ENCODE data around the gene KLK11. TPM values are rescaled to one million over a fixed set of nuclear protein-coding genes. Genes with fewer than 3 reads are reported as not detected.
"Not testable (repeated sequence)": the region's sequence is repeated elsewhere in the genome, so short reads cannot be mapped to it uniquely, and the experiment has no call there.

KLK11 gene
- total RNA-seq, 1 donor from 2014 or later: not detected

GRCh38 chr19:51000426-51000825 is 26.0 kb downstream of the KLK11 start:
- H3K4me1 ChIP-seq (ENCODE audit: control insufficient read depth in 3 of 3, insufficient read depth in 3 of 3, low read length in 3 of 3): no peaks in the 10 kb centered on the region
- no peaks in the 10 kb centered on the region for H3K36me3 ChIP-seq (ENCODE audit: control insufficient read depth in 3 of 3, insufficient read depth in 3 of 3, low read length in 3 of 3)
- H3K9ac ChIP-seq (ENCODE audit: low read depth in 1 of 3, low read length in 3 of 3): no peak overlapping the region
- peaks cover 0 to 6% (median 0%) of the 10 kb centered on the region in 3 donors for H3K9me3 ChIP-seq (ENCODE audit: control insufficient read depth in 3 of 3, low read length in 3 of 3)
- H3K27me3 ChIP-seq (ENCODE audit: control insufficient read depth in 3 of 3, insufficient read depth in 3 of 3, low read length in 3 of 3): peaks cover 0 to 27% (median 17%) of the 10 kb centered on the region in 3 donors
- H3K27ac ChIP-seq (ENCODE audit: low read depth, low read length): no peak overlapping the region
- no peak overlapping the region for H3K4me3 ChIP-seq (ENCODE audit: low read length in 3 of 3)

- Histone ChIP-seq H3K9me3 (ENCODE audit: control insufficient read depth in 3 of 3, low read length in 3 of 3) (peaks cover 0 to 6% (median 3%) of the 10 kb centered on the region in 3 donors), H3K9ac (ENCODE audit: low read depth in 1 of 3, low read length in 3 of 3) (no peak overlapping the region), H3K36me3 (ENCODE audit: control insufficient read depth in 3 of 3, insufficient read depth in 3 of 3, low read length in 3 of 3) (no peaks in the 10 kb centered on the region), H3K27me3 (ENCODE audit: control insufficient read depth in 3 of 3, insufficient read depth in 3 of 3, low read length in 3 of 3) (peaks cover 0 to 23% (median 17%) of the 10 kb centered on the region in 3 donors), H3K27ac (ENCODE audit: low read depth, low read length) (no peak overlapping the region), H3K4me3 (ENCODE audit: low read length in 3 of 3) (no peak overlapping the region), H3K4me1 (ENCODE audit: control insufficient read depth in 3 of 3, insufficient read depth in 3 of 3, low read length in 3 of 3) (no peaks in the 10 kb centered on the region)
These were observed 27.7 kb downstream of the KLK11 start for GRCh38 chr19:50998686-50999085.

GRCh38 chr19:50998061-50998460 is 28.4 kb downstream of the KLK11 start:
- no peaks in the 10 kb centered on the region for H3K4me1 ChIP-seq (ENCODE audit: control insufficient read depth in 3 of 3, insufficient read depth in 3 of 3, low read length in 3 of 3)
- peaks cover 0 to 23% (median 17%) of the 10 kb centered on the region in 3 donors for H3K27me3 ChIP-seq (ENCODE audit: control insufficient read depth in 3 of 3, insufficient read depth in 3 of 3, low read length in 3 of 3)
- no peak overlapping the region for H3K27ac ChIP-seq (ENCODE audit: low read depth, low read length)

GRCh38 chr19:50994129-50994528 is 32.3 kb downstream of the KLK11 start:
- no peak overlapping the region for H3K4me3 ChIP-seq (ENCODE audit: low read length in 3 of 3)
- H3K36me3 ChIP-seq (ENCODE audit: control insufficient read depth in 3 of 3, insufficient read depth in 3 of 3, low read length in 3 of 3): no peaks in the 10 kb centered on the region
- H3K9me3 ChIP-seq (ENCODE audit: control insufficient read depth in 3 of 3, low read length in 3 of 3): peaks cover 0 to 3% (median 2%) of the 10 kb centered on the region in 3 donors
- H3K9ac ChIP-seq (ENCODE audit: low read depth in 1 of 3, low read length in 3 of 3): no peak overlapping the region
- no peaks in the 10 kb centered on the region for H3K4me1 ChIP-seq (ENCODE audit: control insufficient read depth in 3 of 3, insufficient read depth in 3 of 3, low read length in 3 of 3)
- H3K27ac ChIP-seq (ENCODE audit: low read depth, low read length): no peak overlapping the region
- H3K27me3 ChIP-seq (ENCODE audit: control insufficient read depth in 3 of 3, insufficient read depth in 3 of 3, low read length in 3 of 3): peaks cover 0 to 8% (median 0%) of the 10 kb centered on the region in 3 donors

More at GRCh38 chr19:50998061-50998460, 28.4 kb downstream of the KLK11 start:
- Histone ChIP-seq H3K9me3 (ENCODE audit: control insufficient read depth in 3 of 3, low read length in 3 of 3) (peaks cover 0 to 6% (median 3%) of the 10 kb centered on the region in 3 donors), H3K9ac (ENCODE audit: low read depth in 1 of 3, low read length in 3 of 3) (no peak overlapping the region), H3K36me3 (ENCODE audit: control insufficient read depth in 3 of 3, insufficient read depth in 3 of 3, low read length in 3 of 3) (no peaks in the 10 kb centered on the region), H3K4me3 (ENCODE audit: low read length in 3 of 3) (no peak overlapping the region)

- no peak overlapping the region for H3K4me3 ChIP-seq (ENCODE audit: low read length in 3 of 3)
- peaks cover 0 to 3% (median 2%) of the 10 kb centered on the region in 3 donors for H3K9me3 ChIP-seq (ENCODE audit: control insufficient read depth in 3 of 3, low read length in 3 of 3)
- H3K36me3 ChIP-seq (ENCODE audit: control insufficient read depth in 3 of 3, insufficient read depth in 3 of 3, low read length in 3 of 3): no peaks in the 10 kb centered on the region
- peaks cover 0 to 5% (median 0%) of the 10 kb centered on the region in 3 donors for H3K27me3 ChIP-seq (ENCODE audit: control insufficient read depth in 3 of 3, insufficient read depth in 3 of 3, low read length in 3 of 3)
- H3K27ac ChIP-seq (ENCODE audit: low read depth, low read length): no peak overlapping the region
- no peak overlapping the region for H3K9ac ChIP-seq (ENCODE audit: low read depth in 1 of 3, low read length in 3 of 3)
- H3K4me1 ChIP-seq (ENCODE audit: control insufficient read depth in 3 of 3, insufficient read depth in 3 of 3, low read length in 3 of 3): no peaks in the 10 kb centered on the region
These were observed 33.8 kb downstream of the KLK11 start for GRCh38 chr19:50992666-50993035.

- not testable (repeated sequence) for H3K9ac ChIP-seq (ENCODE audit: low read depth in 1 of 3, low read length in 3 of 3); H3K4me1 ChIP-seq (ENCODE audit: control insufficient read depth in 3 of 3, insufficient read depth in 3 of 3, low read length in 3 of 3); H3K4me3 ChIP-seq (ENCODE audit: low read length in 3 of 3); H3K9me3 ChIP-seq (ENCODE audit: control insufficient read depth in 3 of 3, low read length in 3 of 3); H3K27ac ChIP-seq (ENCODE audit: low read depth, low read length); H3K36me3 ChIP-seq (ENCODE audit: control insufficient read depth in 3 of 3, insufficient read depth in 3 of 3, low read length in 3 of 3)
- H3K27me3 ChIP-seq (ENCODE audit: control insufficient read depth in 3 of 3, insufficient read depth in 3 of 3, low read length in 3 of 3): peaks cover 0 to 14% (median 5%) of the 10 kb centered on the region in 3 donors
These were observed 42.0 kb downstream of the KLK11 start for GRCh38 chr19:50984416-50984815.

GRCh38 chr19:50983625-50984292 is 42.7 kb downstream of the KLK11 start, which contains the start of gene KLK7:
KLK7 (minus strand) TSS chr19:50983917; CDS start chr19:50982399, 1,518 bp downstream.
- no peaks in the 10 kb centered on the region for H3K4me1 ChIP-seq (ENCODE audit: control insufficient read depth in 3 of 3, insufficient read depth in 3 of 3, low read length in 3 of 3)
- H3K4me3 ChIP-seq (ENCODE audit: low read length in 3 of 3): no peak within 1 kb of the TSS
- peaks cover 0 to 18% (median 5%) of the 10 kb centered on the region in 3 donors for H3K27me3 ChIP-seq (ENCODE audit: control insufficient read depth in 3 of 3, insufficient read depth in 3 of 3, low read length in 3 of 3)
- no peak within 1 kb of the TSS for H3K9ac ChIP-seq (ENCODE audit: low read depth in 1 of 3, low read length in 3 of 3)
- no peaks in the 10 kb centered on the region for H3K36me3 ChIP-seq (ENCODE audit: control insufficient read depth in 3 of 3, insufficient read depth in 3 of 3, low read length in 3 of 3)
- no peaks in the 10 kb centered on the region for H3K9me3 ChIP-seq (ENCODE audit: control insufficient read depth in 3 of 3, low read length in 3 of 3)
- H3K27ac ChIP-seq (ENCODE audit: low read depth, low read length): no peak within 1 kb of the TSS

GRCh38 chr19:50982186-50982585 is 44.2 kb downstream of the KLK11 start:
- Histone ChIP-seq H3K27me3 (ENCODE audit: control insufficient read depth in 3 of 3, insufficient read depth in 3 of 3, low read length in 3 of 3) (peaks cover 5 to 22% (median 6%) of the 10 kb centered on the region in 3 donors), H3K9ac (ENCODE audit: low read depth in 1 of 3, low read length in 3 of 3) (no peak overlapping the region), H3K4me1 (ENCODE audit: control insufficient read depth in 3 of 3, insufficient read depth in 3 of 3, low read length in 3 of 3) (no peaks in the 10 kb centered on the region), H3K9me3 (ENCODE audit: control insufficient read depth in 3 of 3, low read length in 3 of 3) (peaks cover 0 to 3% (median 0%) of the 10 kb centered on the region in 3 donors), H3K36me3 (ENCODE audit: control insufficient read depth in 3 of 3, insufficient read depth in 3 of 3, low read length in 3 of 3) (no peaks in the 10 kb centered on the region), H3K4me3 (ENCODE audit: low read length in 3 of 3) (no peak overlapping the region), H3K27ac (ENCODE audit: low read depth, low read length) (no peak overlapping the region)

GRCh38 chr19:50981587-50982146 is 44.7 kb downstream of the KLK11 start:
- Histone ChIP-seq H3K9ac (ENCODE audit: low read depth in 1 of 3, low read length in 3 of 3) (no peak overlapping the region), H3K4me1 (ENCODE audit: control insufficient read depth in 3 of 3, insufficient read depth in 3 of 3, low read length in 3 of 3) (no peaks in the 10 kb centered on the region), H3K9me3 (ENCODE audit: control insufficient read depth in 3 of 3, low read length in 3 of 3) (peaks cover 0 to 3% (median 0%) of the 10 kb centered on the region in 3 donors), H3K27ac (ENCODE audit: low read depth, low read length) (no peak overlapping the region), H3K27me3 (ENCODE audit: control insufficient read depth in 3 of 3, insufficient read depth in 3 of 3, low read length in 3 of 3) (peaks cover 5 to 22% (median 6%) of the 10 kb centered on the region in 3 donors), H3K4me3 (ENCODE audit: low read length in 3 of 3) (no peak overlapping the region), H3K36me3 (ENCODE audit: control insufficient read depth in 3 of 3, insufficient read depth in 3 of 3, low read length in 3 of 3) (no peaks in the 10 kb centered on the region)

- H3K4me3 ChIP-seq (ENCODE audit: low read length in 3 of 3): no peak overlapping the region
- H3K27me3 ChIP-seq (ENCODE audit: control insufficient read depth in 3 of 3, insufficient read depth in 3 of 3, low read length in 3 of 3): peaks cover 5 to 27% (median 6%) of the 10 kb centered on the region in 3 donors
- H3K36me3 ChIP-seq (ENCODE audit: control insufficient read depth in 3 of 3, insufficient read depth in 3 of 3, low read length in 3 of 3): no peaks in the 10 kb centered on the region
- no peak overlapping the region for H3K9ac ChIP-seq (ENCODE audit: low read depth in 1 of 3, low read length in 3 of 3)
- H3K4me1 ChIP-seq (ENCODE audit: control insufficient read depth in 3 of 3, insufficient read depth in 3 of 3, low read length in 3 of 3): no peaks in the 10 kb centered on the region
- H3K9me3 ChIP-seq (ENCODE audit: control insufficient read depth in 3 of 3, low read length in 3 of 3): peaks cover 0 to 3% (median 0%) of the 10 kb centered on the region in 3 donors
- no peak overlapping the region for H3K27ac ChIP-seq (ENCODE audit: low read depth, low read length)
These were observed 46.2 kb downstream of the KLK11 start for GRCh38 chr19:50980208-50980607.
